ENCODE measurements around the gene TRIM29. TPM values are rescaled to one million over a fixed set of nuclear protein-coding genes. Genes with fewer than 3 reads are reported as not detected.

TRIM29 gene
- total RNA-seq, 1 donor from 2014 or later = 1,294 TPM

DNA sequence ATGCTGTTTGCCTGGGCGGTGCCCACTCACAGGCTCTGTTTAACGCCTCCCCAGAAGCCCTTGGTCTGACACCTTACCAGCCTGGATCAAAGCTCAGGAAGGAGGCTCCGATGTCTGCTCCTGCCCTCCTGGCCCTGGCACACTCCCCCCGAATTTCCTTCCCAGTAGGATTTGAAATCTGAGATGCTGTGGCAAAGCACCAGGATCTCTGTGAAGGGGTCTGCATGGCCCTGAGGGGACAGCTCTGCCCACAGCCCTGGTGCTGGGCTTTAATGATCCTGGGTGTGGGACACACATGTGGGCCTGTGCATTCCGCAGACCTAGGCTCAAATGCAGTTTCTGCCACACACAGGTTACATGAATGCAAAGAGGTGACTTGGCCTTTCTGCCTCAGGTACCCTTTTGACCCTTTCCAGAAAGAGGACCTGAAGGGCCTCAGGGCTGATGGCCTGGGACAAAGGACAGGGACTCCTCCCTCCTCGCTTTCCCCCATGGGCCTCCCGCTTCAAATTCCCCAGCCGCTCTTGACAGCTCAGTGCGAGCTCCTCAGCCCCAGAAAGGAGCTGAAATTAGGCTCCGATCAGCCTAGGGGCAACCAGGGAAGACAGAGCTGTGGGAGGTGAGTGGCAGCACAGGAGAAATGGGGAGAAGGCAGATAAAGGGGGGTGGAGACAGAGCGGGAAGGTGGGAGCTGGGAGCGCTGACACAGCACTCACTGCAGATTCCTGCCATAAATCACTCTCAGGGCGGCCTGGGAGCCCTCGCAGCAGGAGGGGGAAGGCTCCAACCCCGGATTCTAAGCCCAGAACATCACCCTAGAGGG lies 41.3 kb downstream of the TRIM29 start:
- ATAC-seq = no peak

DNA sequence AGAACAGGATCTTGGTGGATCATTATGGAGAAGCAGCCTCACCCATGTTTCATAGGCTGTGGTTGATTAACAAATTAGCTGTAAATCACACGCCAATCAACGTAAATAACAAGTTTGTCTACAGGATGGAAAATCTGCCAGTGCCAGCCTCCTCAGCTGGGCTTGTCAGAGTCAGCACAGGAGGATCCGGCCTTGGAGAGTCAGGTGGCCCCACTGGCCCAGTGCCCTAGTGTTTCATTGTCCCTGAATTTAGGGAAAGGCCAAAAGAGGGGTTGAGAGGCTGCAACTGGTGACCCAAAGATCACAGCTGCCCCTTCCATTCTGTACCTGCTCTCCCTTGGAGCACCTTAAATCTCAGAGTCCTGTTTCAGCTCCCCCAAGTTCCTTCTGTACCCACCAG lies 42.4 kb downstream of the TRIM29 start:
- no peak for ATAC-seq

DNA sequence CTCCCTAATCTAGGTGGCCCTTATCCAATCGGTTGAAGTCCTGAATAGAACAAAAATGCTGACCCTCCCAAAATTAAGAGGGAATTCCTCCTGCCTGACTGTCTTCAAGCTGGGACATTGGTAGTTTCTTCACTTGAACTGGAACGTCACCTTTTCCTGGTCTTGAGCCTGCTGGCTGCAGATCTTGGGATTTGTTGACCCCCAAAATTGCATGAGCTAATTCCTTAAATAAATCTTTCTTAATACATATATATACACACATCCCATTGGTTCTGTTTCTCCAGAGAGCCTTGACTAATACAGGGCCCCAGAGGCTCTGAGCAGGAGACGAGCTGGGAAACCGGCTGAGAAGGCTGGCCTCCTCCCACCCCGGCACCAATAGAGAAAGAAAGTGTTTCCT lies 46.2 kb downstream of the TRIM29 start:
- no peak for ATAC-seq

DNA sequence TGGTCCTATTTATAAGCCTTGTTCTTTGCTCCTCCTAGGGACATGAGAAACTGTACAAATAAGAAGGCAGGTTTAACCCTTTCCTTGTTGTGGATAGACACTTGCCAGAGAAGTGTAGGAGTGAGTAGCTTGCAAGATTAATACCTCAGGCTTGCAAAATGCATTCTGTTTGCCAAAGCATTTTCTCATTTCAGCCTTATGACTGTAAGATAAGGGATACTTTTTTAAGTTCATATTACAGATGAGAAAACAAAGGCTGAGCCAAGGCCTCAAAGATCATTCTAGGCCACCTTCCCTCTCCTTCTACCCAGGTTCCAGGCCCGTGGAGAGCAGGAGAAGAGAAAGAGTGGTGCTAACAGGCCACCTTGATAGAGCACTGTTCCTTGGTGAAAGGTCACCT lies 46.8 kb downstream of the TRIM29 start:
- ATAC-seq = no peak

DNA sequence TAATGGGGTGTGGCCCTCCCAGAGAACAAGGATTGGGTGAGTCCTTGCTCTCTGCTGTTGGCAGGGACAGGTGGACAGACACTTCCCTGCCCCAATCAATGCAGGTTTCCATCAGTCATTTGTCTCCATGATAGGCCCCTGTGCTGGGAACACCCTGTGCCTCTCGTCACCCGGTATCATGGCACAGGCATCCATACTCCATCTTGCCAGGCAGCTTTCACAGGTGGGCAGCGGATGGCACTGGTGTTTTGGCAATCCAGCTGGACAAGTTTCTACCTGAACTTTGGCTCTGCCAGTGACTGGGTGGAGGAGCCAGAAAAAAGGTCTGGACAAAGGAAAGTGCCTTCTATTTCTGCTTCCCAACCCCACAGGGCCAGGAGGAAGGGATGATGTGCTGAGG lies 47.5 kb downstream of the TRIM29 start:
- peak; percentile 49 for ATAC-seq

DNA sequence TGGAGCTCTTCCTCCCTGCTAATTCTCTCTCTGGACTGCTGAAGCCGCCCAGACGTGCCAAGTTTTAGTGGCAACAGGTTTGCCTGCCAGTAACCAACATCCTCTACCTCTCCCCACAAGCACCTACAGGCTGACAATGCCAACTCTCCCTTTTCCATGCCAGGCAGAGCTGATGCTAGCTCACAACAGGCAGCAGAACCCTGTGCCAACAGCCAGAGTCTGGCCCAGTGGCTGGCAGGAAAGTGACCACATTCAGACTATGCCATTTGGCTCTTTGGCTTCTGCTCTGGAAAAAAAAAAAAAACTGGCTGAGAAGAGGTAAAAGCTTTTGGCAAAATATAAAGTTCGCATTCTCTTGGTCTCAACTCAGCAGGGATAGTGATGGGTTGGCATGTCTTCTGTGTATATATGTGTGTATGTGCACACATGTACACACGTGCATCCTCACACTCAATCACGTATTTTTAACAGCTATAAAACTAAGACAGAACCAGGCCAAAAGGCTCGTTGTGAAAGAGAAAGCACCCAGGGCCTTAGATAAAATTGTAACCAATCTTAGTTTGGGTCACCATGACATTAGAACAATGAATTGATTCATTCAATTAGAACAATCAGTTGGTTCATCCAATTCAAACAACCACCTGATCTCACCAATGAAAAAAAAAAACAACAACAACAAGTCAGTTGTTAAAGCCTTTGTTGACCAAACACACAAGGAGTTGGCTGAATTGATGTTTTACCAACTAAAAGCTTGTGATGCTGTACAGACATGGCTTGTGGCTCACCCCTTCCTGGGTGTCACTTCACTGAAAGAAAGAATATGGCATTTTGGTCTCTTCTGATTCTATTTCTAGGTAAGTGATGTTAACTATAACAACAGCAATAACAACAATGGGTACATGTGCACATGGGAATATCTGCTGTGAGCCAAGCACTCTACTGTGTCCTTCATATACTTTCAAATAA lies 48.6 kb downstream of the TRIM29 start:
- no peak for ATAC-seq

DNA sequence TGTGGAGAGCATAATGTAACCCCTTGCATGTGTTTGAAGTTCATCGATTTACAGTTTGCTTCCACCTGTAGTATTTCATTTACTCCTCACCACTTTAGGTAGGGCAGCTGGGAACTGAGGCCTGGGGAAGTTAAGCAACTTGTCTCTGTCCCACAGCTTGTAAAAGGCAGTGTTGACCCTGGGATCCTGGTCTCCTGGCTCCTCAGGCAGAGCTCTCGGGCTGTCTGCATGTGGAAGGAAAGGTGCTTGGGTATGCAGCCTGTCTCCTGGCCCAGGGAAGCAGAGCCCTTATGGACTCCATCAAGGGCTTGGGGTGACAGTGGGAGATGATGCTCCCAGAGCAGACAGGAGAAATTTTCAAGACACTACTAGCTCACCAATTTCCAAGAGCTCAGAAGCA lies 49.9 kb downstream of the TRIM29 start:
- no peak for ATAC-seq

DNA sequence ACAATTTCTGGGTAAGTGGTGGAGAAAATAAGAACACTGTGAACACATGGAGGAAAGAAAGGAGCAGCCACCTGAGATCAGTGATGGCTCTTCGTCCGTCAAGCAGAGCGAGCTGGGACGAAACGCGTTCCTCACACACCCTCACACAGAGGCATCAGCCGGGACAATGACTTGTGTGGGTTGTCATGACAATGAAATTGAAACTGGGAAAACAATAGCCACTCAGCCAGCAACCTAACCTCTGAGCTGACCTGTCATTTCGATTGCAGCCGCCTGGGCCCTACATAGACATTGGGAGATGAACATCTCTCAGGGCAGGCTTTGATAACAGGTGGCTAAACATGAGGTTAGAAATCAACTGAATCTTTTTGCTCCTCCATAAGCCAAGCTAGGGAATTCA lies 51.3 kb downstream of the TRIM29 start:
- no peak for ATAC-seq

DNA sequence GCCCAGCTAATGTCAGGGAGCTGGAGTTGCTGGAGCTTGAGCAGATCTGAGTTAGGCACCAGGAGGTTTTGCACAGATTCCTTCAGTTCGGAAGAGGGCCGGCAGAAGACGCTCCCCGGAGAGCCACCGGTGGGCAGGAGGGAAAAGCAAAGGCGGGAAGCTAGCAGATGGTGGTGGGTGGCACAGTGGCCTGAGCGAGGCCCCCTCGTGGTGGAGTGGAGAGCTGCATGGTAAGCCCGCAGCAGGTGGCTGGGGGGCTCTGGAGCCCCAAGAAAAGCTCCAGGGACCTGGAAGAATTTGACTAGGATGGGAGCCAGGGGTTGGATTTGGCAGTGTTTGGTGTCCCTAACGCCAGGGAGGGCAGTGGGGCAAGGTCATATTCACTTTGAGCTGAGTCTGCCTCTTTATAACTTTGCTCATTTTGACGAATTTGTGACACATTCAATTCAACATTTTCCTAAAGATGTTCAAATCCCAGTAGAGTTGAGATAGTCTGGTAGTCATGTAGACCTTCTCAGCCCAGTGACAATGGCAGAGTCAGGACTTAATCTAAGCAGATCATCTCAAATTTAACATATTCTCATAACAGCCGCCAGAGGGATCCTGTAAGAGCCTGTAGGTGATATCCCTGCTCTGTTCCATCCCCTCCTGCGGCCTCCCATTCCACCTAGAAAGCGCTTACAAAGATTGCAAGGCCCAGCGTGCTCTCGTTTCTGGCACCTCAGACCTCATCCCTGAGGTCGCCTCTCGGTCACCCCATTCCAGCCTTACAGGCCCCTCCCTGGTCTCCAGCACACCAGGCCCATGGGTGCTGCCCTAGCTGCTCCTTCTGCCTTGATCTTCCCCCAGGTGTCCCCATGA lies 57.9 kb downstream of the TRIM29 start:
- ATAC-seq = no peak

DNA sequence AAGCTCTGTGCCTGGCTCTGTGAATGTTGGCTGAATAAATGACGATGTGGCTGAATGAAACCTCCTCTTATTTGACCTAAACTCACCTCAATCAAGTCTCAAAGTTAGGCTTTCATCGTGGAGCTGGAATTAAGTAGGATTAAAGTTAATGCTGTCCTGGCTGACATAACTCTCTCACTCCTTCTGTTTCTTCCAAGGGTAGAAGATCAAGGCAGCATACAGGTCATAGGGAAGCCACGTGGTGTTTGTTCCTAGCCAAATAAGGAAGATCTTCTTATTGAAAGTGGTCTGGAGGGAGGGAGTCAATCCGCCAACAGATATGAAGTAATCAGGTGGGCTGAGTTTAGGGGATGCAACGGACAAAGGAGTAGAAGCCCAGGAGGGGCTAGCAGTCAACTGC lies 59.5 kb downstream of the TRIM29 start:
- ATAC-seq = peak; percentile 87

DNA sequence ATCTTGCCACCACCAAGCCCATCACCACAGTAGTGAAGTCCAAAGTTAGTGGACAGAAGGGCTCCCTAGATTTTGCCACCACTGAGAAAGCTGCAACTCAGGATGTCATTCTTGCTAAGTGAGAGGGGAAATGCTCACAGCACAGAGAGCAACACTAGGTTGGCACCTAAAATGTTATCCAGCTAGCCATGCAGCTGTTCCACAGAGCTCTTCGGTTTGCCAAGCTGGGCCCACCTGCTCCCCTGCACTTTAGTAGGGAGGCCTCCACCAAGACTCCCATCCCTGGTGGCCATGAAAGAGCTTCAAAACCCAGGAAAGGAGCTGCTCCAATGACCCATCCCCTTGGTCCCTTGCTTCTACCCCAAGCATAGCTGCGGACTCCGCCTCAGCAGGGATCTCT lies 63.8 kb downstream of the TRIM29 start:
- no peak for ATAC-seq

DNA sequence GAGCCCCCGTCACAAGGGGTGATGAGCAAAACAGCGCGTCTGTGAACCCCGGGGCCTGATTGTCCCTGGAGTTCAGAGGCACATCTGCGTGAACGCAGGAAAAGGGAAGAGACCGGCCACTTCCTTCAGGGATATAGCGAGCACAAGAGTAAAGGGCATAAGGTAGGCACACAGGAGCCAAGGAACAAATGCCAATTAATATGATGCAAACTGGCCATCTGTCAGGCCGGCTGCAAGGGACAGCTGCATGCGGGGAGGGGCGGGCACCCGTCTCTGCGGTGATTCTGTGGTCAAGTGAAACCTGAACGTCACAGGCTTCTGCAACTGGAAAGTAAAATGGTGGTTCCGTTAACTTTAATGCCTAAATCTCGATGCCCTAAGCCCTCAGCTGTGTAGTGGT lies 64.7 kb downstream of the TRIM29 start:
- ATAC-seq = no peak

DNA sequence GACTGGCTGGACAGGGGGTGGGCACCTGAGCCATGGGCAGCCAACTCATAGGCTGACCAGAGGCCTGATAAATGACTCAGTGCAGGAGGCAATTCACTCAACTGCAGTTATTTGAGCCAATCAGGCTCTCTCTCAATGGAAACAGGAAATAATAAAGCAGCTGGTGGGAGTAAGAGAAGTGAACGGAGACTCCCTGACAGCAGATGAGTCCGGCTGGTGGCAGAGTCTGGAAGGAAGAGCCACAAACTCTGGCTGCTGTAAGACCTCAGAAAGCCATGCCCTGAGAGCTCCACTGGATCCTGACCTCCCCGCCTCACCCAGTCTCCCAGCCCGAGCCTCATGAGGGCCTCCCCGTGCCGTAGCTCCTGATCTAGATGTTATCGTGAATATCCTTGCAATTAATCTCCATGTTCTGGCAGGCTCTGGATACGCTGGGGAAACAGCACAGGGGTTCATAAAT lies 69.8 kb downstream of the TRIM29 start:
- ATAC-seq = no peak

DNA sequence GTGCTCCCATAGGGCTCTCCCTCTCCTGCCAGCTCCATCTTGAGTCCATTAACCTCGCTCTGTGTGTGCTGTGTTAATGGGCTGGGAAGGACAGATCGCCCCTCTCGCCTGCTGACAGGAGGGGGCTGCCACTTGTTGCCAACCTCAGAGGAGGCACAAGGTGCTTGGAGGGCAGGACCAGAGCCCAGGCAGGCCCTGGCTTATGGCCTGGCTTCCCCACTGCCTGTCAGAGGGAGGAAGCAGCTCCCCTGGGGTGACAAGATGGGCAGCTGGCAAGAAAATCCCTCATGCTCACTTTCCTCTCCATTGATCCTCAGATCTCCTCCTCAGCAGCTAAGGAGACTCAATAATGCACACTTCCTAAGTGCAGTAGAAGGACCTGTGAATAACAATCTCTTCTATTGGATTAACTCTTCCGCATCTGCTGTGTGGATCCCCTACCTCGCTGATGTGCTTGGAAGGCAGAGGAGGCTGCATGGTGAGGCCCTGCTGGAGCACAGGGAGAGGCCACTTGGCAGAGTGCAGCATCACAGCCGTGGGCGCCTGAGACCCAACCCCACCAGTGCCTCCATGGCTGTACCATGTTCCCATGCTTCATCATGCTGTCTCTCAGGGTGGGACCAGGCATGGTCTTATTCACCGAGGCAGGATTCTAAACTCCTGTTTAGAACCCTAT lies 70.3 kb downstream of the TRIM29 start:
- ATAC-seq = no peak

DNA sequence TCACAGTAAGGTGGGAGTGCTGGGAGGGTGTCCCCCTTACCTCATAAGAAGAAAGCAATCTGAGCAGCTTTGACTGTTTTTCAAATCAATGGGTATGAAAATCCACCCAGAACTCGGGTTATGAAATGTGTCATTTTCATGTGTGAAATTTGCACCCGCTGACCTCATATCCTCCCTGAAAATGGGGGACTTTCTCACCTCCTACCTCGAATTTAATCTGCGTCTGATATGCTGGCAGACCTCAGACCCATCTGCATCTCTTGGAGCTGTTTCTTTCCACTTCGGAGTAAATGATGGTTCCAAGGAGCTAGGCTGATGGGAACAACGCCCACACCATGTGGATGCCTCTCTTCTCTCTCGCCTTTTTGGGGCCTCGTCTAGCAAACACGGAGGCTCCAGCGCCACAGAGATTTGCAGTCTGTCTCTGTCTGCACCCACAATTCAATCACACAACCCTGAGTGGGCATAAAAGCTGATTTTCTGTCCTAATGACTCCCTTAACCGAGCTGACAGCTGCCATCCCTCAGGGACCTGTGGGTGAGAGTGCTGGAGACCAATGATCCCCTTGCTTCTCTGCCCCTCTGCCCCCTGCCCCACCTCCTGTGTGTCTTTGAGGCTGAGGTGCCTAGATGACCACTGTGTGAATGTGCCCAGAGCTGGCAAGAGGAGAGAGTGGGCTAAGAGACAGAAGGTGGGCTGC lies 71.0 kb downstream of the TRIM29 start:
- ATAC-seq = no peak

DNA sequence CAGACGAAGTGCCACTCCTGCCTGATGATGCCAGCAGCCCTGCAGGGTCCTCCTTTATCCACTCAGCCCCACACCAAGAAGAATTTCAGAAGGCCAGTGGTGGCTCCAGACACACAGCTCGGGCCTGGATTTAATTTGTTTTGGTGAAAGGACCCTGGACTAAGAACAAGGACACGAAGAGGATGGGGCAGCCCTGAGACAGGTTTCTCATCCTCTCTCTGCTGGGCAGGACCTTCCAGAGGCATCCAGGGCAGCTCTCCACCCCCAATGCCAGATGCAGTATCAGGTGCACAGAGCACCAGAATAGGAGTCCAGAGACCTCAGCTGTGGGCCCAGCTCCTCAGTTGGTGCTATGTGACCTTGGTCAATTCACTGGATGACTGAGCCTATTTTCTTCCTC lies 72.0 kb downstream of the TRIM29 start:
- ATAC-seq = no peak

DNA sequence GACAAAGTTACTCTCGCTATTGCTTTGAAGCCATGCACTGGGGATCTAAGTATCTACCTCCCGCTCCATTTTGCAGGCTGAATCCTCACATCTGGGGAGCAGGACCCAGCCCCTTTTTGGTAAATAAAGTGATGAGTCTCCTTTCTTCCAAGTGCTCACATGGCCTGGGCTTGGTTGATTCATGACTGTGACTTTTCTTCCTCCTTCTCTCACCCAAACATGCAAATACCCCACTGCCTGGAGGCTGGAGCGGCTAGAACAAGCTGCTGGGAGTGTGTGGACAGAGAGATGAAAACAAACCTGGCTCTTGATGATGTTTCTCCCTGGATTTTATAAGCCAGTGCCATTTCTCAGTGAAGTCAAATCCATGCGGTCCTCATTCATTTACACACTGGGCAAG lies 72.7 kb downstream of the TRIM29 start:
- ATAC-seq = no peak

DNA sequence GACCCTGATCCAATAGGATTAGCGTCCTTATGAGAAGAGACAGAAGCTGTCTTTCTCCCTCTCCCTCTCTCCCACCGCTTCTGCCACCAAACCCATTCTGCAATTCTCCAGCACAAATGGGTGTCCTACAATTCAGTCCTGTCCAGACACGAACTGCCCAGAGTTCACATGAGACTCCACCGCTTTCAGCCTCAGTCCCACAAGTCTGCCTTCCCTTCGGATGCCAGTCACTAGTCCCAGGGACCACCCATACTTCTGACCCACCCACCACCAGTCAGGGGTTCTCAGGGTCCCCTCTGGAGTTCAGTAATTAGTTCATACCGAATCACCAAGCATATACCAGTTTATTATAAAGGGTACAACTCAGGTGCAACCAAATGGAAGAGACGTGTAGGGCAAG lies 73.6 kb downstream of the TRIM29 start:
- ATAC-seq = no peak

DNA sequence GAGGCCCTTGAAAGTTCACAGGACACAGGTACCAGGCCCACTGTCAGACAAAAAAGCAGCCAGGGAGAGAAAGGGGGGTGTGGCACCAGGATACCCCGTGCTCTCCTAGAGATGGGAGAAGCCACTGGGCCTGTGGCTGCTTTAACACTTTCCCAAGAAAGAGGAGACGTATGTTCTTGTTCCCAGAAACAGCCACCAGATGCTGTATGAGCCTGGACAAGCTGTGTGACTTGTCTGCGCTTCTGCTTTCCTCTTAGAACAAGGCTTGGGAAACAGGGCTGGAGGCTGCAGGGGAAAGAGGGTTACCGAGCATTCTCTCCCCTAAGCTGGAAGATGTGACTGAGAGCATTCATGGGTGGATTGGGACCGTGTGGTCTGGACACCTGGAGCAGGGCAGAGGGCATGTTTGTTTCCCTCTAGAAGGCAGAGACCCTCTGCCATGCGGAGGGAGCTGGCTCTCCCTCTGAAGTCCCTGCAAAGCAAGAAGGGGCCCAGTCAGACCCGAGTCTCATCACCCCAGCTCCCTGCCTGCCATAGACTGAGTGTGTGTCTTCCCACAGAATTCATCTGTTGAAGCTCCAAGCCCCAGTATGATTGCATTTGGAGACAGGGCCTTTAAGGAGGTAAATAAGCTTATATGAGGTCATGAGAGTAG lies 74.1 kb downstream of the TRIM29 start:
- no peak for ATAC-seq

DNA sequence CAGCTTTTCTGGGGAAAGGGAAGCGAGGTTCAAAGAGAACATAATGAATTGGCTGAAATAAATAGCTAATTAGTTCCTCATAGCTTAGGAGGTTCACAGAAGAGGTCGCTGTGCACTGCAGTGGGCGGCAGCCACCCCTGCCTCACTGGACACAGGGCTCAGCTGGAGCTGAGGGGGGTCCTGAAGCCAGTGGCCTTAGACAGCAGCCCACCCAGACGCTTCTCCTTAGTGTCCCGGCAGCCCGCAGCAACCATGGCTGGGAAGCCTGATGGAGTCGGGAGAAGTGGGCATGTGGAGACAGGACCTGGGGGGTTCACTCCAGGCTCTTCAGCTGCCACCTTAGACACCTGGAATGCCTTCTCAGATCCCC lies 75.4 kb downstream of the TRIM29 start:
- no peak for ATAC-seq
